Keratinocyte (primary cell): ENCODE results near the gene SLC16A2. TPM values are rescaled to one million over a fixed set of nuclear protein-coding genes. Genes with fewer than 3 reads are reported as not detected.

Experiments used
- DNase-seq: peaks from one replicate; pipeline ENCODE4 v3.0.0-alpha.2; 2011; ENCODE audit warnings: low read depth, missing footprints, low spot score
- FAIRE-seq: peaks from 2 replicates; lab custom pipeline; 2011; peaks lifted over from hg19 to GRCh38; lab: Jason Lieb, UNC
- H2AFZ ChIP-seq: 2 replicates; pipeline ENCODE4 v1.6.0; 2012; ENCODE audit warnings: low read length, control low read depth, inconsistent platforms; ENCODE audit not compliant: control insufficient read depth
- H3K27ac ChIP-seq: 2 replicates; pipeline ENCODE4 v1.5.1; 2011; ENCODE audit warnings: low read length; ENCODE audit not compliant: control insufficient read depth, insufficient read depth
- H3K27me3 ChIP-seq: 3 replicates; pipeline ENCODE4 v1.6.0; 2011; ENCODE audit warnings: low read length; ENCODE audit not compliant: control insufficient read depth, insufficient read depth; ENCODE audit errors: extremely low read depth
- H3K36me3 ChIP-seq, 2 experiments: 2 replicates in 1 of 2; 3 replicates in 1 of 2; pipeline ENCODE4 v1.5.1; 2011; ENCODE audit warnings: low read length in 2 of 2, mild to moderate bottlenecking in 1 of 2; ENCODE audit not compliant: control insufficient read depth in 2 of 2, insufficient read depth in 2 of 2; ENCODE audit errors: extremely low read depth in 1 of 2
- H3K4me1 ChIP-seq: 3 replicates; pipeline ENCODE4 v1.5.1; 2011; ENCODE audit warnings: low read length; ENCODE audit not compliant: control insufficient read depth, insufficient read depth; ENCODE audit errors: extremely low read depth
- H3K4me2 ChIP-seq: 3 replicates; pipeline ENCODE4 v1.6.0; 2011; ENCODE audit warnings: low read depth, low read length; ENCODE audit not compliant: control insufficient read depth, insufficient read depth; ENCODE audit errors: extremely low read depth
- H3K4me3 ChIP-seq, 3 experiments: fragments of 200-600 bp in 1 of 3; sonication (generic) in 1 of 3; 2 replicates in 2 of 3; 3 replicates in 1 of 3; pipeline ENCODE4 v1.5.1; 2011 to 2016; ENCODE audit warnings: low read length in 3 of 3, mild to moderate bottlenecking in 3 of 3, control low read depth in 2 of 3, inconsistent platforms in 1 of 3, low read depth in 1 of 3, mixed read lengths in 1 of 3, mixed run types in 1 of 3, moderate library complexity in 1 of 3; ENCODE audit not compliant: control insufficient read depth in 2 of 3, insufficient read depth in 2 of 3; ENCODE audit errors: extremely low read depth in 1 of 3
- H3K79me2 ChIP-seq: 2 replicates; pipeline ENCODE4 v1.6.0; 2012; ENCODE audit warnings: low read length; ENCODE audit not compliant: control insufficient read depth, insufficient read depth
- H3K9ac ChIP-seq: 3 replicates; pipeline ENCODE4 v1.6.0; 2011; ENCODE audit warnings: low read length; ENCODE audit not compliant: control insufficient read depth, insufficient read depth; ENCODE audit errors: extremely low read depth
- H3K9me1 ChIP-seq: 3 replicates; pipeline ENCODE4 v1.6.0; 2011; ENCODE audit warnings: low read length; ENCODE audit not compliant: control insufficient read depth, insufficient read depth; ENCODE audit errors: extremely low read depth
- H3K9me3 ChIP-seq: 2 replicates; pipeline ENCODE4 v1.5.1; 2012; ENCODE audit warnings: low read depth, low read length; ENCODE audit not compliant: control insufficient read depth
- H4K20me1 ChIP-seq: 3 replicates; pipeline ENCODE4 v1.6.0; 2011; ENCODE audit warnings: low read length; ENCODE audit not compliant: control insufficient read depth, insufficient read depth; ENCODE audit errors: extremely low read depth
- CTCF ChIP-seq, 3 experiments: IDR thresholded peaks in 1 of 3; conservative IDR thresholded peaks in 1 of 3; optimal IDR thresholded peaks in 1 of 3; 2 replicates in 2 of 3; 3 replicates in 1 of 3; pipeline versions ENCODE3 to v1.5.1; 2011; ENCODE audit warnings: low read length in 3 of 3, mild to moderate bottlenecking in 3 of 3, moderate library complexity in 2 of 3, control low read depth in 1 of 3, inconsistent platforms in 1 of 3; ENCODE audit not compliant: insufficient read depth in 2 of 3; ENCODE audit errors: extremely low read depth in 1 of 3
- EZH2 ChIP-seq: IDR thresholded peaks from one replicate; pipeline ENCODE4 v1.6.1; 2012; ENCODE audit warnings: inconsistent platforms, mild to moderate bottlenecking, low read length, moderate library complexity
- dilution Hi-C: fragments of 300-500 bp; cut with MboI; formaldehyde crosslinking; loops from one replicate; pipeline ENCODE4 v1.7.0; 2020; ENCODE audit warnings: low sequenced_read_pairs; ENCODE audit not compliant: extremely low pct_ligation_motif_present
- polyA plus RNA-seq, 5 experiments: library from polyadenylated mRNA; depleted of rRNA in 3 of 5; stranded (reverse) in 3 of 5; stranded (forward) in 1 of 5; unstranded in 1 of 5; fragments of >200 nt; gene quantifications; 1 replicate in 1 of 5; 2 replicates in 3 of 5; 3 replicates in 1 of 5; pipeline versions ENCODE4 v1.2.1 to v1.2.3, GENCODE V29; 2011 to 2012; ENCODE audit warnings: missing spikeins in 2 of 5, low read depth in 1 of 5, low replicate concordance in 1 of 5

Gene SLC16A2
- polyA plus RNA-seq, 1 donor (not counting 4 experiments of a cell fraction or from before 2014, with no cell fraction given), result 38.4 TPM

DNA sequence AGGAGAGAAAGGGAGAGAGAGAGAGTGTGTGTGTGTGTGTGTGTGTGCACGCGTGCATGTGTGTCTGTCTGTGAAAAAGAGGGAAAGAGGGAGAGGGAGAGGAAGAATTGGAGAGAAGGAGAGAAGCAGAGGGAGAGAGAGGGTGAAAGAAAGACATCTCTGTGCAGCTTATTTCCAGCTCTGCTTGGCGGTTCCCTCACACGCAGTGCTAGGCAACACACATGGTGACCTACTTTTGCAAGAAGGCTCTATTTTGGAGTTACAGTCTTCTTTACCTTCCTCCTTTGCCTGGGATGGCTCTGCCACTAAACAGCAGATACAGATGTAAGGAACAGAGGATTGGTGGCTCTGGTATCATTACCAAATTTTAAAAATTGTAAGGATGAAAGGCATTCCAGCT is 40.1 kb downstream of the SLC16A2 start:
- Histone ChIP-seq H3K9me3 (no peaks in the 10 kb centered on the region), H4K20me1 (no peaks in the 10 kb centered on the region), H3K27ac (no peak overlapping the region), H3K4me3 (no peak overlapping the region), H3K4me1 (peaks cover 8% of the 10 kb centered on the region), H3K27me3 (no peaks in the 10 kb centered on the region), H3K79me2 (no peaks in the 10 kb centered on the region), H3K9me1 (no peaks in the 10 kb centered on the region), H3K36me3 (no peaks in the 10 kb centered on the region), H3K4me2 (no peak overlapping the region), H3K9ac (no peak overlapping the region), H2AFZ (no peak overlapping the region)
- FAIRE-seq (no peak), DNase-seq (no peak)
- dilution Hi-C loops, result no loop called here
- TF ChIP-seq CTCF (optimal IDR thresholded peaks at IDR 0.05 in 1 of 3, IDR thresholded peaks at IDR 0.05 in 1 of 3, conservative IDR thresholded peaks at IDR 0.05 in 1 of 3; ENCODE audit: extremely low read depth in 1 of 3, insufficient read depth in 2 of 3, low read length in 3 of 3) (no peak), EZH2 (no peak)

- H3K36me3 ChIP-seq, result no peaks in the 10 kb centered on the region
- no peaks in the 10 kb centered on the region for H3K27me3 ChIP-seq
- H2AFZ ChIP-seq, result no peak overlapping the region
- H3K9me1 ChIP-seq, result no peaks in the 10 kb centered on the region
- no peak for DNase-seq
- dilution Hi-C loops, result no loop called here
- H3K9ac ChIP-seq, result no peak overlapping the region
- no peaks in the 10 kb centered on the region for H3K9me3 ChIP-seq
- FAIRE-seq, result no peak
- H4K20me1 ChIP-seq, result no peaks in the 10 kb centered on the region
- no peaks in the 10 kb centered on the region for H3K4me1 ChIP-seq
- no peak overlapping the region for H3K4me2 ChIP-seq
- TF ChIP-seq CTCF (optimal IDR thresholded peaks at IDR 0.05 in 1 of 3, IDR thresholded peaks at IDR 0.05 in 1 of 3, conservative IDR thresholded peaks at IDR 0.05 in 1 of 3; ENCODE audit: extremely low read depth in 1 of 3, insufficient read depth in 2 of 3, low read length in 3 of 3), result no peak
- TF ChIP-seq EZH2, result no peak
- H3K79me2 ChIP-seq, result no peaks in the 10 kb centered on the region
- no peak overlapping the region for H3K4me3 ChIP-seq
- no peak overlapping the region for H3K27ac ChIP-seq
Observed at GRCh38 chrX:74464722-74465121, 43.4 kb downstream of the SLC16A2 start.
